Left lung (tissue), 10 donors: ENCODE measurements around the gene GATA5. TPM values are rescaled to one million over a fixed set of nuclear protein-coding genes. Genes with fewer than 3 reads are reported as not detected.

ENCODE experiments used
- ATAC-seq: fragments of 200-7000 bp; cut with Tn5 transposase; one replicate; pipeline ENCODE4 v1.9.1; 2020; ENCODE audit warnings: moderate library complexity
- DNase-seq, 4 donors: peaks; one replicate each; pipeline ENCODE4 v3.0.0-alpha.2; 2013 to 2020
- H3K27ac ChIP-seq, 2 donors: fragments of 200-600 bp; sonication (generic) in 1 of 2; one replicate each; pipeline versions ENCODE4 v1.5.0 to v1.8.0; 2020 to 2021
- H3K27me3 ChIP-seq, 2 donors: fragments of 200-600 bp; sonication (generic) in 1 of 2; one replicate each; pipeline versions ENCODE4 v1.5.0 to v1.8.0; 2020 to 2021
- H3K36me3 ChIP-seq, 2 donors: fragments of 200-600 bp; sonication (generic) in 1 of 2; one replicate each; pipeline versions ENCODE4 v1.5.0 to v1.8.0; 2020 to 2021
- H3K4me1 ChIP-seq, 2 donors: fragments of 200-600 bp; one replicate each; pipeline ENCODE4 v1.8.0; 2021
- H3K4me3 ChIP-seq, 2 donors: fragments of 200-600 bp; sonication (generic) in 1 of 2; one replicate each; pipeline versions ENCODE4 v1.5.0 to v1.8.0; 2020 to 2021; ENCODE audit warnings: mild to moderate bottlenecking in 1 of 2
- H3K9me3 ChIP-seq, 2 donors: fragments of 200-600 bp; sonication (generic) in 1 of 2; one replicate each; pipeline versions ENCODE4 v1.5.0 to v1.8.0; 2020 to 2021
- CTCF ChIP-seq, 2 donors: fragments of 200-600 bp; sonication (generic) in 1 of 2; IDR thresholded peaks; one replicate each; pipeline versions ENCODE4 v1.5.0 to v1.8.0; 2021; ENCODE audit warnings: antibody characterized with exemption in 2 of 2
- intact Hi-C, 2 donors: fragments of 100-400 bp; cut with DNase I; formaldehyde crosslinking; loops; one replicate each; pipeline versions ENCODE4 v1.11.2 to v1.14.2; 2022
- polyA plus RNA-seq, 6 donors: library from polyadenylated mRNA; unstranded; fragments of 120-200 nt; gene quantifications; one replicate each; pipeline ENCODE4 v1.2.1, GENCODE V29; 2013; ENCODE audit not compliant: insufficient read length in 6 of 6
- total RNA-seq, 2 donors: library from RNA; stranded (reverse); fragmentation: NEBNext Ultra II Directional; extraction: Animal tissue kit (Norgen Biotek cat#: 25700); gene quantifications; one replicate each; pipeline ENCODE4 v1.2.1, GENCODE V29; 2021
- donor health status: DM: no; HTN: yes; CAD: no.
- donor health status: DM: no; HTN: no; CAD: no.

The GATA5 gene
- total and polyA plus RNA-seq, 8 donors = 0.84 to 45.8 (median 30.9) TPM

GRCh38 chr20:62446888-62447869 is 28.6 kb downstream of the GATA5 start:
- H3K9me3 ChIP-seq = no peaks in the 10 kb centered on the region
- H3K27me3 ChIP-seq = peaks cover 0 to 54% of the 10 kb centered on the region in 2 donors
- no peak for TF ChIP-seq CTCF (IDR thresholded peaks at IDR 0.05)
- H3K4me1 ChIP-seq = no peaks in the 10 kb centered on the region
- no peak overlapping the region for H3K27ac ChIP-seq
- ATAC-seq (no peak), DNase-seq (no peak)
- H3K4me3 ChIP-seq = no peak overlapping the region
- H3K36me3 ChIP-seq = no peaks in the 10 kb centered on the region
- intact Hi-C loops = no loop called here

GRCh38 chr20:62446481-62446880 is 29.3 kb downstream of the GATA5 start:
- Histone ChIP-seq H3K27me3 (peaks cover 0 to 57% of the 10 kb centered on the region in 2 donors), H3K9me3 (no peaks in the 10 kb centered on the region), H3K27ac (no peak overlapping the region), H3K36me3 (no peaks in the 10 kb centered on the region), H3K4me3 (no peak overlapping the region), H3K4me1 (no peaks in the 10 kb centered on the region)
- no peak for TF ChIP-seq CTCF (IDR thresholded peaks at IDR 0.05)
- DNase-seq = no peak
- intact Hi-C loops = no loop called here
- no peak for ATAC-seq

- Histone ChIP-seq H3K27me3 (peaks cover 0 to 56% of the 10 kb centered on the region in 2 donors), H3K27ac (no peak overlapping the region), H3K4me1 (no peaks in the 10 kb centered on the region), H3K9me3 (no peaks in the 10 kb centered on the region), H3K4me3 (no peak overlapping the region), H3K36me3 (no peaks in the 10 kb centered on the region)
- intact Hi-C loops = no loop called here
- DNase-seq (no peak), ATAC-seq (no peak)
- no peak for TF ChIP-seq CTCF (IDR thresholded peaks at IDR 0.05)
These were observed 30.0 kb downstream of the GATA5 start for GRCh38 chr20:62445553-62446340.

- H3K9me3 ChIP-seq = no peaks in the 10 kb centered on the region
- intact Hi-C loops = no loop called here
- no peak for TF ChIP-seq CTCF (IDR thresholded peaks at IDR 0.05)
- no peak overlapping the region for H3K27ac ChIP-seq
- no peak overlapping the region for H3K4me3 ChIP-seq
- H3K4me1 ChIP-seq = no peaks in the 10 kb centered on the region
- H3K27me3 ChIP-seq = peaks cover 0 to 48% of the 10 kb centered on the region in 2 donors
- DNase-seq (no peak), ATAC-seq (no peak)
- H3K36me3 ChIP-seq = no peaks in the 10 kb centered on the region
These were observed 31.5 kb downstream of the GATA5 start for GRCh38 chr20:62444286-62444685.
